HCT116 (cell line): Measurements from ENCODE around the gene SH3GL1. TPM values are rescaled to one million over a fixed set of nuclear protein-coding genes. Genes with fewer than 3 reads are reported as not detected.
A peak's percentile ranks its signal among the peaks of the same experiment; 100 is the strongest.

Experiments
- ATAC-seq: fragments of 200-7000 bp; cut with Tn5 transposase; 2 replicates; pipeline ENCODE4 v1.9.1; 2020; ENCODE audit warnings: mild to moderate bottlenecking, moderate library complexity
- BruUV-seq: library from RNA; stranded (reverse); fragments of 400-500 nt; replicated peaks from 2 replicates; lab custom pipeline; 2021; lab: Mats Ljungman, UMichigan
- CTCF ChIA-PET: fragments of 300-600 bp; sonication (Branson Sonifier 250); formaldehyde crosslinking; loops from one replicate; lab custom pipeline; 2021; ENCODE audit warnings: antibody characterized with exemption; lab: Charles Lee
- POLR2A ChIA-PET: fragments of 300-600, 350-600 bp; sonication (Branson Sonifier 250); formaldehyde crosslinking; loops from one replicate; lab custom pipeline; 2021; ENCODE audit warnings: antibody characterized with exemption; lab: Charles Lee
- RAD21 ChIA-PET, 2 experiments: fragments of 300-600 bp; sonication (Branson Sonifier 250); formaldehyde crosslinking; loops; one replicate each; lab custom pipeline; 2023; ENCODE audit warnings: low total read pairs in 2 of 2; ENCODE audit not compliant: uncharacterized antibody in 2 of 2, unreplicated experiment in 2 of 2, low non-redundant PET in 1 of 2; lab: Charles Lee
- DNase-seq: peaks from one replicate; pipeline ENCODE4 v3.0.0-alpha.2; 2010; ENCODE audit warnings: low read depth, low spot score
- H2AFZ ChIP-seq: fragments of 200-600 bp; shearing (Covaris generic), sonication (generic); 2 replicates; pipeline ENCODE4 v1.6.1; 2017; ENCODE audit warnings: low read depth, mixed run types, mixed read lengths, antibody characterized with exemption, low read length; ENCODE audit not compliant: poor library complexity, severe bottlenecking
- H3K27ac ChIP-seq: 2 replicates; pipeline ENCODE4 v1.5.1; 2012; ENCODE audit warnings: low read depth, low read length
- H3K27me3 ChIP-seq: fragments of 200-600 bp; sonication (generic); 2 replicates; pipeline ENCODE4 v1.6.1; 2016; ENCODE audit warnings: mixed run types, low read length, mixed read lengths; ENCODE audit not compliant: insufficient read depth
- H3K36me3 ChIP-seq, 2 experiments: fragments of 200-500 bp in 1 of 2; fragments of 200-600 bp in 1 of 2; sonication (Bioruptor generic) in 1 of 2; sonication (generic) in 1 of 2; 2 replicates each; pipeline versions ENCODE4 v1.5.1 to v1.6.1; 2014 to 2016; ENCODE audit warnings: low read length in 2 of 2, inconsistent platforms in 1 of 2, mixed read lengths in 1 of 2, mixed run types in 1 of 2; ENCODE audit not compliant: insufficient read depth in 2 of 2, control insufficient read depth in 1 of 2
- H3K4me1 ChIP-seq, 2 experiments: fragments of 200-600 bp in 1 of 2; sonication (generic) in 1 of 2; 2 replicates each; pipeline versions ENCODE4 v1.5.1 to v1.6.1; 2012 to 2017; ENCODE audit warnings: low read length in 2 of 2, inconsistent platforms in 1 of 2, mild to moderate bottlenecking in 1 of 2, mixed read lengths in 1 of 2, mixed run types in 1 of 2, moderate library complexity in 1 of 2; ENCODE audit not compliant: insufficient read depth in 2 of 2, control insufficient read depth in 1 of 2
- H3K4me2 ChIP-seq: fragments of 200-600 bp; sonication (generic); 2 replicates; pipeline ENCODE4 v1.6.1; 2017; ENCODE audit warnings: mixed run types, low read length, mixed read lengths
- H3K4me3 ChIP-seq, 2 experiments: fragments of 200-600 bp in 1 of 2; sonication (generic) in 1 of 2; replicated peaks in 1 of 2; 2 replicates each; pipeline ENCODE4 v1.5.1; 2011 to 2016; ENCODE audit warnings: low read length in 2 of 2, control low read depth in 1 of 2, low read depth in 1 of 2, mild to moderate bottlenecking in 1 of 2, mixed read lengths in 1 of 2, mixed run types in 1 of 2
- H3K79me2 ChIP-seq: fragments of 200-600 bp; sonication (generic); 2 replicates; pipeline ENCODE4 v1.6.1; 2017; ENCODE audit warnings: mild to moderate bottlenecking, mixed run types, low read length, moderate library complexity, mixed read lengths; ENCODE audit not compliant: insufficient read depth
- H3K9ac ChIP-seq: fragments of 200-600 bp; sonication (generic); 2 replicates; pipeline ENCODE4 v1.6.1; 2016; ENCODE audit warnings: low read length, mixed read lengths
- H3K9me2 ChIP-seq: fragments of 200-600 bp; sonication (generic), shearing (Covaris generic); 2 replicates; pipeline ENCODE4 v1.6.1; 2017; ENCODE audit warnings: mixed run types, mild to moderate bottlenecking, moderate library complexity; ENCODE audit not compliant: insufficient read depth
- H3K9me3 ChIP-seq, 2 experiments: fragments of 200-500 bp in 1 of 2; fragments of 200-600 bp in 1 of 2; sonication (Bioruptor generic) in 1 of 2; sonication (generic) in 1 of 2; 2 replicates each; pipeline ENCODE4 v1.6.1; 2014 to 2017; ENCODE audit warnings: low read length in 2 of 2, mixed read lengths in 2 of 2, inconsistent platforms in 1 of 2, low read depth in 1 of 2, mild to moderate bottlenecking in 1 of 2, mixed run types in 1 of 2, moderate library complexity in 1 of 2; ENCODE audit not compliant: control insufficient read depth in 1 of 2, insufficient read depth in 1 of 2
- H4K20me1 ChIP-seq: fragments of 200-600 bp; sonication (generic), shearing (Covaris generic); 2 replicates; pipeline ENCODE4 v1.6.1; 2017; ENCODE audit warnings: mixed run types, mild to moderate bottlenecking, moderate library complexity; ENCODE audit not compliant: insufficient read depth
- POLR2AphosphoS5 ChIP-seq: IDR thresholded peaks from 2 replicates; pipeline ENCODE4 v1.6.1; 2011; ENCODE audit warnings: mild to moderate bottlenecking, low read depth, low read length, moderate library complexity
- intact Hi-C: fragments of 100-400 bp; cut with micrococcal nuclease; formaldehyde crosslinking; loops from 2 replicates; pipeline ENCODE4 v1.10.0; 2022
- total RNA-seq: library from RNA; stranded (reverse); gene quantifications from one replicate; pipeline ENCODE4 v1.2.1, GENCODE V29; 2021; ENCODE audit not compliant: unreplicated experiment
- TF ChIP-seq, protein P1 (sequence below): IDR thresholded peaks from 2 replicates; pipeline ENCODE4 v1.6.1; 2012; ENCODE audit warnings: low read depth

Gene SH3GL1
- total RNA-seq, 1 experiment from 2014 or later = 86.0 TPM

DNA sequence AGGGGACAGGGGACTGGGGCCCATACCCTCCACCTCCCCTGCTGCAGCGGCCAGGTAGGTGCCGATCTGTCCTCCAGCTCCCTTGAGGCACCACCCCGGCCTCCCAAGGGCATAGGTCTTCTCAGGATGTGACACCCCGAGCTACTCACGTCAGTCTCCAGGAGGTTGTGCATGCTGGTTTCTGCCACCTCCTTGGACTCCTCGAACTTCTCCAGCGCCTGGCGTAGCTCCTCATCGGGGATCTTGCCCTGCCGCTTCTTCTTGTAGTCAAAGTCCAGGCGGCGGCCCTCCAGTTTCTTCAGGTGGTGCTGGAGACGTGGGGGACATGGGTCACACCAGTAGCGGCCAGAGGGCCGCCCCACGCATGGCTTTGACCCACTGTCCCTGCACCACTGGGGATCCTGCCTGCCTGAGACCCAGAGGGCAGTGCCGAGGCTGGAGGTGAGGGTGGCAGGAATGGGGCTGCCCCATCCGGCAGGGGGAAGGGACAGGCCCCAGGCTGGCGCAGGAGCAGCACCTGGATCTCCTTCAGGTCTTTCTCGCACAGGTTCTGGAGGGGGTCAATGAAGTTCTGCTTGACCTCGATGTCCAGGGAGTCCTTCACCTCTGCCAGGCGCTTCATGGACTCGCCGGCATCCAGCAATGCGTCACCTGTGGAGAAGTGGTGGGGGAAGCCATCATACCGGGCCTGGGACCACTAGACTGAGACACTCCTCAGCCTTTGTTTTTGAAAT is 36.6 kb downstream of the SH3GL1 start:
- no peaks in the 10 kb centered on the region for H3K9me3 ChIP-seq
- no peaks in the 10 kb centered on the region for H4K20me1 ChIP-seq
- H3K79me2 ChIP-seq = peaks cover 18% of the 10 kb centered on the region; the same call in 1 of the 2 replicates
- no peak overlapping the region; the same call in 1 of the 2 replicates for H3K27ac ChIP-seq
- intact Hi-C loops = loop anchor here (5.0 kb wide), 1 partner anchor 39 kb away; the partner anchor contains the start of genes CHAF1A and SH3GL1
- no peak overlapping the region for H3K9ac ChIP-seq
- ChIA-PET POLR2A (no interaction called here), CTCF (interaction anchor here (0.6 to 2.2 kb wide), 3 partner anchors 11 to 35 kb away, joined by 3 to 9 read pairs (median 3); no protein-coding TSS in a partner anchor), RAD21 (no interaction called here)
- ATAC-seq = no peak; the same call in 1 of the 2 replicates
- BruUV-seq = no TSS peak
- H3K4me1 ChIP-seq = peaks cover 6 to 29% of the 10 kb centered on the region in 2 experiments; a peak in 3 of 4 replicates
- no peak overlapping the region for H2AFZ ChIP-seq
- TF ChIP-seq, protein P1, sequence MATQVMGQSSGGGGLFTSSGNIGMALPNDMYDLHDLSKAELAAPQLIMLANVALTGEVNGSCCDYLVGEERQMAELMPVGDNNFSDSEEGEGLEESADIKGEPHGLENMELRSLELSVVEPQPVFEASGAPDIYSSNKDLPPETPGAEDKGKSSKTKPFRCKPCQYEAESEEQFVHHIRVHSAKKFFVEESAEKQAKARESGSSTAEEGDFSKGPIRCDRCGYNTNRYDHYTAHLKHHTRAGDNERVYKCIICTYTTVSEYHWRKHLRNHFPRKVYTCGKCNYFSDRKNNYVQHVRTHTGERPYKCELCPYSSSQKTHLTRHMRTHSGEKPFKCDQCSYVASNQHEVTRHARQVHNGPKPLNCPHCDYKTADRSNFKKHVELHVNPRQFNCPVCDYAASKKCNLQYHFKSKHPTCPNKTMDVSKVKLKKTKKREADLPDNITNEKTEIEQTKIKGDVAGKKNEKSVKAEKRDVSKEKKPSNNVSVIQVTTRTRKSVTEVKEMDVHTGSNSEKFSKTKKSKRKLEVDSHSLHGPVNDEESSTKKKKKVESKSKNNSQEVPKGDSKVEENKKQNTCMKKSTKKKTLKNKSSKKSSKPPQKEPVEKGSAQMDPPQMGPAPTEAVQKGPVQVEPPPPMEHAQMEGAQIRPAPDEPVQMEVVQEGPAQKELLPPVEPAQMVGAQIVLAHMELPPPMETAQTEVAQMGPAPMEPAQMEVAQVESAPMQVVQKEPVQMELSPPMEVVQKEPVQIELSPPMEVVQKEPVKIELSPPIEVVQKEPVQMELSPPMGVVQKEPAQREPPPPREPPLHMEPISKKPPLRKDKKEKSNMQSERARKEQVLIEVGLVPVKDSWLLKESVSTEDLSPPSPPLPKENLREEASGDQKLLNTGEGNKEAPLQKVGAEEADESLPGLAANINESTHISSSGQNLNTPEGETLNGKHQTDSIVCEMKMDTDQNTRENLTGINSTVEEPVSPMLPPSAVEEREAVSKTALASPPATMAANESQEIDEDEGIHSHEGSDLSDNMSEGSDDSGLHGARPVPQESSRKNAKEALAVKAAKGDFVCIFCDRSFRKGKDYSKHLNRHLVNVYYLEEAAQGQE = no peak
- 0 out of 2 replicates have a peak, but pooled peaks have one; percentile 13 for TF ChIP-seq POLR2AphosphoS5
- H3K4me3 ChIP-seq = no peak overlapping the region
- H3K4me2 ChIP-seq = no peak overlapping the region
- no peak for DNase-seq
- H3K27me3 ChIP-seq = no peaks in the 10 kb centered on the region
- no peaks in the 10 kb centered on the region for H3K9me2 ChIP-seq
- peaks cover 5 to 11% of the 10 kb centered on the region in 2 experiments; a peak in 2 of 4 replicates for H3K36me3 ChIP-seq
